HepG2 (cell line): ENCODE data around the gene VAC14. TPM values are rescaled to one million over a fixed set of nuclear protein-coding genes. Genes with fewer than 3 reads are reported as not detected.

Experiments
- CC2D1A ChIP-seq: sonication (generic); formaldehyde crosslinking; IDR thresholded peaks from 2 replicates; pipeline ENCODE4 v1.8.1; 2023; ENCODE audit warnings: mild to moderate bottlenecking, missing genetic modification reagents
- CHD4 ChIP-seq: fragments of 200-600 bp; sonication (generic); IDR thresholded peaks from 2 replicates; pipeline ENCODE4 v1.7.0; 2017; ENCODE audit warnings: mild to moderate bottlenecking, low read length, borderline replicate concordance
- SALL1 ChIP-seq: sonication (generic); formaldehyde crosslinking; IDR thresholded peaks from 2 replicates; pipeline ENCODE4 v1.8.0; 2022; ENCODE audit warnings: mild to moderate bottlenecking, missing genetic modification reagents
- SRY ChIP-seq: sonication (generic); formaldehyde crosslinking; IDR thresholded peaks from 2 replicates; pipeline ENCODE4 v1.8.0; 2022; ENCODE audit warnings: mild to moderate bottlenecking, missing genetic modification reagents
- ZIK1 ChIP-seq: sonication (generic); formaldehyde crosslinking; IDR thresholded peaks from 2 replicates; pipeline ENCODE4 v1.5.0; 2020; ENCODE audit warnings: mild to moderate bottlenecking, low read depth, missing genetic modification reagents, borderline replicate concordance
- ZKSCAN8 ChIP-seq: IDR thresholded peaks from 2 replicates; pipeline ENCODE4 v1.6.1; 2016; ENCODE audit warnings: borderline replicate concordance, missing genetic modification reagents, missing compliant biosample characterization
- ZNF24 ChIP-seq: fragments of 450-650 bp; IDR thresholded peaks from 2 replicates; pipeline ENCODE4 v1.6.1; 2017; ENCODE audit warnings: antibody characterized with exemption, mild to moderate bottlenecking
- ZNF552 ChIP-seq: sonication (generic); formaldehyde crosslinking; IDR thresholded peaks from 2 replicates; pipeline ENCODE4 v1.9.0; 2022; ENCODE audit warnings: missing genetic modification reagents, mild to moderate bottlenecking, borderline replicate concordance
- ZNF619 ChIP-seq: sonication (generic); formaldehyde crosslinking; IDR thresholded peaks from 2 replicates; pipeline ENCODE4 v1.4.0; 2020; ENCODE audit warnings: mild to moderate bottlenecking, missing genetic modification reagents
- ZNF761 ChIP-seq: sonication (generic); formaldehyde crosslinking; conservative IDR thresholded peaks from 2 replicates; pipeline ENCODE4 v1.4.0; 2020; ENCODE audit warnings: mild to moderate bottlenecking, missing genetic modification reagents
- polyA plus RNA-seq, 8 experiments: library from polyadenylated mRNA; depleted of rRNA in 3 of 8; stranded (reverse) in 7 of 8; unstranded in 1 of 8; fragments of >200 nt; fragmentation: Illumina TruSeq in 4 of 8; extraction: Trizol in 4 of 8; gene quantifications; 2 replicates each; pipeline versions ENCODE4 v1.2.1 to v1.2.3, GENCODE V29; 2011 to 2016; ENCODE audit warnings: low read depth in 4 of 8, missing spikeins in 1 of 8, mixed read lengths in 1 of 8; ENCODE audit not compliant: insufficient read depth in 1 of 8
- total RNA-seq, 5 experiments: library from RNA; depleted of rRNA; stranded (reverse); fragments of >200 nt; fragmentation: Illumina TruSeq; extraction: Trizol; gene quantifications; 2 replicates each; pipeline ENCODE4 v1.2.3, GENCODE V29; 2016; ENCODE audit warnings: low read depth in 1 of 5
- TF ChIP-seq, protein P1 (sequence below): sonication (generic); formaldehyde crosslinking; IDR thresholded peaks from 2 replicates; pipeline ENCODE4 v1.8.1; 2023; ENCODE audit warnings: missing genetic modification reagents, inconsistent platforms, borderline replicate concordance
- TF ChIP-seq, protein P2 (sequence below): sonication (generic); formaldehyde crosslinking; IDR thresholded peaks from 2 replicates; pipeline ENCODE4 v1.5.1; 2020; ENCODE audit warnings: mild to moderate bottlenecking, missing genetic modification reagents, moderate library complexity
- TF ChIP-seq, protein P3 (sequence below): sonication (generic); formaldehyde crosslinking; IDR thresholded peaks from 2 replicates; pipeline ENCODE4 v1.5.0; 2020; ENCODE audit warnings: mild to moderate bottlenecking, missing genetic modification reagents, borderline replicate concordance
- TF ChIP-seq, protein P4 (sequence below): sonication (generic); formaldehyde crosslinking; IDR thresholded peaks from 2 replicates; pipeline ENCODE4 v1.4.0; 2020; ENCODE audit warnings: mild to moderate bottlenecking, missing genetic modification reagents
- TF ChIP-seq, protein P5 (sequence below): sonication (generic); formaldehyde crosslinking; IDR thresholded peaks from 2 replicates; pipeline ENCODE4 v1.4.0; 2020; ENCODE audit warnings: missing genetic modification reagents

The VAC14 gene
- total and polyA plus RNA-seq, 2 of the 13 experiments (the other 11 are each of a cell fraction or from before 2014, with no cell fraction given), result 23.5 to 24.6 TPM

DNA sequence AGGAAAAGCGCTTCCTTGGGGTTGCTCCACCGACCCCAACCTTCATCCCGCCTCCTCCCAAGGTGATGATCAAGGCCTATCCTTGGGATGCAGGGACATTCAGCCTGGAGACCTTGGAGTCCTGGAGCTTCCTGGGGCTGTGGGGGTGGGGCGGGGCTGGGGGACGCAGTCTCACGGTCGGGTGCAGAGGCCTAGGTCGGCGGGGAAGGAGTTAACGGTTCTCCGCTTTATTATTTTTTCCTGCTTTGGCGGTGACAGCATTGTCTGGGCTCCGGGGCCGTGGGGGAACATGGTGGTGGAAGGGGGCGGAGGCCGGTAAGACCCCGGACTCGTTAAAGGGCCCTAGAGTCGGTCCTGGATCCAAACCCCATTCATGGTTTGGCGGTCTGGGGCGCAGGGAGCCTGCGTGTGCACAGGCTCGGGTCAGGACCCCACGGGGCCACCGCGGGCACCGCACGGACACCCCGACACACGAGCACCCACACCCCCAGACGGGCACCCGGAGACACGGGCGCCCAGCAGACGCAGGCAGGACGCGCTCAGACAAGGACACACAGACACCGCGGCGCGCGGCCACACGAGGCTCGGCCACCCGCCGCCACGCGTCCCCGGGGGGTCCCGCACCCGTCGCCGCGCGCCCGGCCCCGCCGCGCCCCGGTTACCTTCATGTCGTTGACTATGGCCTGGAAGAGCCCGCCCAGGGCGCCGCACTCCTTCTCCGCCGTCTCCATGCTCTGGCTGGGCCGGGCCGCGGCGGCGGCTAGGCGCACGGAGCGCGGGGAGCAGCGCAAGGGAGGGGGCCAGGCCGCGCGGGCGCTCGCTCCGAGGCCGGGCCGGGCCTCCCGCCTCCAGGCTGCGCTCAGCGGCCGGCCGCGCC is 115.7 kb downstream of the VAC14 start (continued):
- TF ChIP-seq ZIK1 (CRISPR knock-in tag) (no peak), SRY (CRISPR knock-in tag) (0 out of 2 replicates have a peak, but pooled peaks have one; percentile 6), SALL1 (CRISPR knock-in tag) (peak; percentile 63; the same call in 1 of the 2 replicates), ZKSCAN8 (no peak), CC2D1A (CRISPR knock-in tag) (0 out of 2 replicates have a peak, but pooled peaks have one; percentile 40), ZNF619 (CRISPR knock-in tag) (no peak), ZNF552 (CRISPR knock-in tag) (no peak), CHD4 (no peak), ZNF761 (CRISPR knock-in tag) (no peak), ZNF24 (no peak)
- TF ChIP-seq, protein P1, sequence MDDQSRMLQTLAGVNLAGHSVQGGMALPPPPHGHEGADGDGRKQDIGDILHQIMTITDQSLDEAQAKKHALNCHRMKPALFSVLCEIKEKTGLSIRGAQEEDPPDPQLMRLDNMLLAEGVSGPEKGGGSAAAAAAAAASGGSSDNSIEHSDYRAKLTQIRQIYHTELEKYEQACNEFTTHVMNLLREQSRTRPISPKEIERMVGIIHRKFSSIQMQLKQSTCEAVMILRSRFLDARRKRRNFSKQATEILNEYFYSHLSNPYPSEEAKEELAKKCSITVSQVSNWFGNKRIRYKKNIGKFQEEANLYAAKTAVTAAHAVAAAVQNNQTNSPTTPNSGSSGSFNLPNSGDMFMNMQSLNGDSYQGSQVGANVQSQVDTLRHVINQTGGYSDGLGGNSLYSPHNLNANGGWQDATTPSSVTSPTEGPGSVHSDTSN (CRISPR knock-in tag), result no peak
- TF ChIP-seq, protein P2, sequence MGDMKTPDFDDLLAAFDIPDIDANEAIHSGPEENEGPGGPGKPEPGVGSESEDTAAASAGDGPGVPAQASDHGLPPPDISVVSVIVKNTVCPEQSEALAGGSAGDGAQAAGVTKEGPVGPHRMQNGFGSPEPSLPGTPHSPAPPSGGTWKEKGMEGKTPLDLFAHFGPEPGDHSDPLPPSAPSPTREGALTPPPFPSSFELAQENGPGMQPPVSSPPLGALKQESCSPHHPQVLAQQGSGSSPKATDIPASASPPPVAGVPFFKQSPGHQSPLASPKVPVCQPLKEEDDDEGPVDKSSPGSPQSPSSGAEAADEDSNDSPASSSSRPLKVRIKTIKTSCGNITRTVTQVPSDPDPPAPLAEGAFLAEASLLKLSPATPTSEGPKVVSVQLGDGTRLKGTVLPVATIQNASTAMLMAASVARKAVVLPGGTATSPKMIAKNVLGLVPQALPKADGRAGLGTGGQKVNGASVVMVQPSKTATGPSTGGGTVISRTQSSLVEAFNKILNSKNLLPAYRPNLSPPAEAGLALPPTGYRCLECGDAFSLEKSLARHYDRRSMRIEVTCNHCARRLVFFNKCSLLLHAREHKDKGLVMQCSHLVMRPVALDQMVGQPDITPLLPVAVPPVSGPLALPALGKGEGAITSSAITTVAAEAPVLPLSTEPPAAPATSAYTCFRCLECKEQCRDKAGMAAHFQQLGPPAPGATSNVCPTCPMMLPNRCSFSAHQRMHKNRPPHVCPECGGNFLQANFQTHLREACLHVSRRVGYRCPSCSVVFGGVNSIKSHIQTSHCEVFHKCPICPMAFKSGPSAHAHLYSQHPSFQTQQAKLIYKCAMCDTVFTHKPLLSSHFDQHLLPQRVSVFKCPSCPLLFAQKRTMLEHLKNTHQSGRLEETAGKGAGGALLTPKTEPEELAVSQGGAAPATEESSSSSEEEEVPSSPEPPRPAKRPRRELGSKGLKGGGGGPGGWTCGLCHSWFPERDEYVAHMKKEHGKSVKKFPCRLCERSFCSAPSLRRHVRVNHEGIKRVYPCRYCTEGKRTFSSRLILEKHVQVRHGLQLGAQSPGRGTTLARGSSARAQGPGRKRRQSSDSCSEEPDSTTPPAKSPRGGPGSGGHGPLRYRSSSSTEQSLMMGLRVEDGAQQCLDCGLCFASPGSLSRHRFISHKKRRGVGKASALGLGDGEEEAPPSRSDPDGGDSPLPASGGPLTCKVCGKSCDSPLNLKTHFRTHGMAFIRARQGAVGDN (CRISPR knock-in tag), result peak; percentile 21; the same call in 1 of the 2 replicates
- TF ChIP-seq, protein P3, sequence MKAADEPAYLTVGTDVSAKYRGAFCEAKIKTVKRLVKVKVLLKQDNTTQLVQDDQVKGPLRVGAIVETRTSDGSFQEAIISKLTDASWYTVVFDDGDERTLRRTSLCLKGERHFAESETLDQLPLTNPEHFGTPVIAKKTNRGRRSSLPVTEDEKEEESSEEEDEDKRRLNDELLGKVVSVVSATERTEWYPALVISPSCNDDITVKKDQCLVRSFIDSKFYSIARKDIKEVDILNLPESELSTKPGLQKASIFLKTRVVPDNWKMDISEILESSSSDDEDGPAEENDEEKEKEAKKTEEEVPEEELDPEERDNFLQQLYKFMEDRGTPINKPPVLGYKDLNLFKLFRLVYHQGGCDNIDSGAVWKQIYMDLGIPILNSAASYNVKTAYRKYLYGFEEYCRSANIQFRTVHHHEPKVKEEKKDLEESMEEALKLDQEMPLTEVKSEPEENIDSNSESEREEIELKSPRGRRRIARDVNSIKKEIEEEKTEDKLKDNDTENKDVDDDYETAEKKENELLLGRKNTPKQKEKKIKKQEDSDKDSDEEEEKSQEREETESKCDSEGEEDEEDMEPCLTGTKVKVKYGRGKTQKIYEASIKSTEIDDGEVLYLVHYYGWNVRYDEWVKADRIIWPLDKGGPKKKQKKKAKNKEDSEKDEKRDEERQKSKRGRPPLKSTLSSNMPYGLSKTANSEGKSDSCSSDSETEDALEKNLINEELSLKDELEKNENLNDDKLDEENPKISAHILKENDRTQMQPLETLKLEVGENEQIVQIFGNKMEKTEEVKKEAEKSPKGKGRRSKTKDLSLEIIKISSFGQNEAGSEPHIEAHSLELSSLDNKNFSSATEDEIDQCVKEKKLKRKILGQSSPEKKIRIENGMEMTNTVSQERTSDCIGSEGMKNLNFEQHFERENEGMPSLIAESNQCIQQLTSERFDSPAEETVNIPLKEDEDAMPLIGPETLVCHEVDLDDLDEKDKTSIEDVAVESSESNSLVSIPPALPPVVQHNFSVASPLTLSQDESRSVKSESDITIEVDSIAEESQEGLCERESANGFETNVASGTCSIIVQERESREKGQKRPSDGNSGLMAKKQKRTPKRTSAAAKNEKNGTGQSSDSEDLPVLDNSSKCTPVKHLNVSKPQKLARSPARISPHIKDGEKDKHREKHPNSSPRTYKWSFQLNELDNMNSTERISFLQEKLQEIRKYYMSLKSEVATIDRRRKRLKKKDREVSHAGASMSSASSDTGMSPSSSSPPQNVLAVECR (CRISPR knock-in tag), result peak; percentile 61; the same call in 1 of the 2 replicates
- TF ChIP-seq, protein P4, sequence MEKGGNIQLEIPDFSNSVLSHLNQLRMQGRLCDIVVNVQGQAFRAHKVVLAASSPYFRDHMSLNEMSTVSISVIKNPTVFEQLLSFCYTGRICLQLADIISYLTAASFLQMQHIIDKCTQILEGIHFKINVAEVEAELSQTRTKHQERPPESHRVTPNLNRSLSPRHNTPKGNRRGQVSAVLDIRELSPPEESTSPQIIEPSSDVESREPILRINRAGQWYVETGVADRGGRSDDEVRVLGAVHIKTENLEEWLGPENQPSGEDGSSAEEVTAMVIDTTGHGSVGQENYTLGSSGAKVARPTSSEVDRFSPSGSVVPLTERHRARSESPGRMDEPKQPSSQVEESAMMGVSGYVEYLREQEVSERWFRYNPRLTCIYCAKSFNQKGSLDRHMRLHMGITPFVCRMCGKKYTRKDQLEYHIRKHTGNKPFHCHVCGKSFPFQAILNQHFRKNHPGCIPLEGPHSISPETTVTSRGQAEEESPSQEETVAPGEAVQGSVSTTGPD (CRISPR knock-in tag), result peak; percentile 10; the same call in 1 of the 2 replicates
- TF ChIP-seq, protein P5, sequence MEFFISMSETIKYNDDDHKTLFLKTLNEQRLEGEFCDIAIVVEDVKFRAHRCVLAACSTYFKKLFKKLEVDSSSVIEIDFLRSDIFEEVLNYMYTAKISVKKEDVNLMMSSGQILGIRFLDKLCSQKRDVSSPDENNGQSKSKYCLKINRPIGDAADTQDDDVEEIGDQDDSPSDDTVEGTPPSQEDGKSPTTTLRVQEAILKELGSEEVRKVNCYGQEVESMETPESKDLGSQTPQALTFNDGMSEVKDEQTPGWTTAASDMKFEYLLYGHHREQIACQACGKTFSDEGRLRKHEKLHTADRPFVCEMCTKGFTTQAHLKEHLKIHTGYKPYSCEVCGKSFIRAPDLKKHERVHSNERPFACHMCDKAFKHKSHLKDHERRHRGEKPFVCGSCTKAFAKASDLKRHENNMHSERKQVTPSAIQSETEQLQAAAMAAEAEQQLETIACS, result no peak
